OCI-LY1 (cell line): ENCODE measurements around the gene SMARCD2.

ENCODE experiments used
- EZH2 ChIP-seq: fragments of 200-600 bp; sonication (generic), shearing (Covaris generic); IDR thresholded peaks from 2 replicates; pipeline ENCODE4 v1.8.0; 2017; ENCODE audit warnings: borderline replicate concordance, mixed run types, mild to moderate bottlenecking, antibody characterized with exemption, low read length, moderate library complexity, mixed read lengths
- TF ChIP-seq, protein P1 (sequence below): fragments of 200-600 bp; sonication (generic), shearing (Covaris generic); IDR thresholded peaks from 2 replicates; pipeline ENCODE4 v1.5.1; 2017; ENCODE audit warnings: mild to moderate bottlenecking, antibody characterized with exemption, low read length, moderate library complexity, mixed read lengths

DNA sequence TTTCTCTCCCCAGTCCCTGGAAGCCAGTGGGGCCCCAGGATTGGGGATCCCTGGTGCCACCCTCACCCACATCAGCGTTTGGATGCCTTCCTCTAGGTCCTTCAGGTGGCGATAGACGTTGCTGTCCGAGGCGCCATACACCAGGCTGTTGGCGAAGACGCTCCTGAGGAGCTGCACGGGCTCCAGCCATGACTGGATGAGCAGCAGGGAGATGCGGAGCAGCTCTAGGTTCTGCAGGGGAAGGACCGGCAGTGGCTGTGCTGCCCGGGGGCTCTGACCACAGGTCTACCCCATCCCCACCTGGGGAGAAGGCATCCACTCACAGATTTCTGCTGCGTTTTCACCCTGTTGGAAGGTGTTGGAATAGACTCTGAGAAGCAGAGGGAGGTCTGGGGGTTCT, 38.2 kb upstream of the SMARCD2 start:
- TF ChIP-seq EZH2, result no peak
- TF ChIP-seq, protein P1, sequence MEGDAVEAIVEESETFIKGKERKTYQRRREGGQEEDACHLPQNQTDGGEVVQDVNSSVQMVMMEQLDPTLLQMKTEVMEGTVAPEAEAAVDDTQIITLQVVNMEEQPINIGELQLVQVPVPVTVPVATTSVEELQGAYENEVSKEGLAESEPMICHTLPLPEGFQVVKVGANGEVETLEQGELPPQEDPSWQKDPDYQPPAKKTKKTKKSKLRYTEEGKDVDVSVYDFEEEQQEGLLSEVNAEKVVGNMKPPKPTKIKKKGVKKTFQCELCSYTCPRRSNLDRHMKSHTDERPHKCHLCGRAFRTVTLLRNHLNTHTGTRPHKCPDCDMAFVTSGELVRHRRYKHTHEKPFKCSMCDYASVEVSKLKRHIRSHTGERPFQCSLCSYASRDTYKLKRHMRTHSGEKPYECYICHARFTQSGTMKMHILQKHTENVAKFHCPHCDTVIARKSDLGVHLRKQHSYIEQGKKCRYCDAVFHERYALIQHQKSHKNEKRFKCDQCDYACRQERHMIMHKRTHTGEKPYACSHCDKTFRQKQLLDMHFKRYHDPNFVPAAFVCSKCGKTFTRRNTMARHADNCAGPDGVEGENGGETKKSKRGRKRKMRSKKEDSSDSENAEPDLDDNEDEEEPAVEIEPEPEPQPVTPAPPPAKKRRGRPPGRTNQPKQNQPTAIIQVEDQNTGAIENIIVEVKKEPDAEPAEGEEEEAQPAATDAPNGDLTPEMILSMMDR, result no peak
